Measurements from ENCODE around the gene IFIH1. TPM values are rescaled to one million over a fixed set of nuclear protein-coding genes. Genes with fewer than 3 reads are reported as not detected.
A peak's percentile ranks its signal among the peaks of the same experiment; 100 is the strongest.

The IFIH1 gene
- total and polyA plus RNA-seq, 12 donors: 3.5 to 22.1 (median 6.1) TPM

DNA sequence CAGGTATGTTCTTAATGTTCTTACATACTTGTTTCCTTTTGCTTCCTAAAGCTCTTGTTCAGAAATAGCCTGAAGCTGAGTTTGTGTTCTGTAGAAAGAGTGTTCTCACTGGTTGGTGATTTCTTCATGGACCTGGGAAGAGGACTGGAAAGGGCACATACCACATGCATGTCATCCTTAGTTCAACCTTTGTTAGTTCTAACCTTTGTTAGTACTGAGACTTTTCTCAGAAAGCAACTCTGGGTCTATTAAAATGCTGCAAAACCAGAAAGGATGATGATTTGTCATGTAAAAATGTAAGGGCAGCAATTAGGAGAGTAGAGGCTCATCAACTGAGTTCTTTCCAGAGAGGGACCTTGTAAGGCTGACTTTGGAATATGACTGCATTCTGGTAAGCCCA lies 72.7 kb downstream of the IFIH1 start:
- intact Hi-C loops (cut with DNase I): no loop called here
- Histone ChIP-seq H3K36me3 (no peaks in the 10 kb centered on the region), H3K9me3 (peaks cover 0 to 10% (median 0%) of the 10 kb centered on the region in 11 donors), H3K4me1 (peaks cover 0 to 25% (median 16%) of the 10 kb centered on the region in 9 donors), H3K27ac (peak overlapping the region in 2 of 10 donors; percentile 79 to 84), H3K27me3 (no peaks in the 10 kb centered on the region), H3K4me3 (no peak overlapping the region)
- TF ChIP-seq, protein P1, sequence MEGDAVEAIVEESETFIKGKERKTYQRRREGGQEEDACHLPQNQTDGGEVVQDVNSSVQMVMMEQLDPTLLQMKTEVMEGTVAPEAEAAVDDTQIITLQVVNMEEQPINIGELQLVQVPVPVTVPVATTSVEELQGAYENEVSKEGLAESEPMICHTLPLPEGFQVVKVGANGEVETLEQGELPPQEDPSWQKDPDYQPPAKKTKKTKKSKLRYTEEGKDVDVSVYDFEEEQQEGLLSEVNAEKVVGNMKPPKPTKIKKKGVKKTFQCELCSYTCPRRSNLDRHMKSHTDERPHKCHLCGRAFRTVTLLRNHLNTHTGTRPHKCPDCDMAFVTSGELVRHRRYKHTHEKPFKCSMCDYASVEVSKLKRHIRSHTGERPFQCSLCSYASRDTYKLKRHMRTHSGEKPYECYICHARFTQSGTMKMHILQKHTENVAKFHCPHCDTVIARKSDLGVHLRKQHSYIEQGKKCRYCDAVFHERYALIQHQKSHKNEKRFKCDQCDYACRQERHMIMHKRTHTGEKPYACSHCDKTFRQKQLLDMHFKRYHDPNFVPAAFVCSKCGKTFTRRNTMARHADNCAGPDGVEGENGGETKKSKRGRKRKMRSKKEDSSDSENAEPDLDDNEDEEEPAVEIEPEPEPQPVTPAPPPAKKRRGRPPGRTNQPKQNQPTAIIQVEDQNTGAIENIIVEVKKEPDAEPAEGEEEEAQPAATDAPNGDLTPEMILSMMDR (IDR thresholded peaks at IDR 0.05): no peak
- DNase-seq: no peak
- ATAC-seq: no peak

DNA sequence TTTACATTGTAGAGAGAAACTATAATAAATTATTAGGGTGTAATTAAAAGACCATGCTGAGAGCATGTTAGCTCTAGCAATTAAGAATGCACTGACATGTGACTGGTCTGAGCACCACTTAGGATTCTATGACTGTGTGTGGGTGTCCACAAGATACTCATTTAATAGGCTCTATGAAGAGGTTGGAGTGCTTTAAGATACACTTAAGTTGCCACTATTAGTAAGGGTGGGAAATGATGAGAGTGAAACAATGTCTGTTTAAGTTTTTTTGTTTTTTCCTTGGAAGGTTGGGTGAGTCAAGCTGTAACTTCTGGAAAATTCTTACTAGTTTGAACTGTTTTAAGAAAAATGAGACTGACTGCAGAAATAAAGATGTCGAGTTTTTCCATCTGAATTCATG lies 73.4 kb downstream of the IFIH1 start:
- DNase-seq (no peak), ATAC-seq (peak in 6 of 8 donors; percentile 14 to 49 (median 21))
- TF ChIP-seq, protein P1 (IDR thresholded peaks at IDR 0.05): no peak
- Histone ChIP-seq H3K27ac (peak overlapping the region in 8 of 10 donors; percentile 18 to 84 (median 52)), H3K4me1 (peaks cover 0 to 25% (median 16%) of the 10 kb centered on the region in 9 donors), H3K4me3 (no peak overlapping the region), H3K36me3 (no peaks in the 10 kb centered on the region), H3K27me3 (no peaks in the 10 kb centered on the region), H3K9me3 (peaks cover 0 to 5% (median 0%) of the 10 kb centered on the region in 11 donors)
- 90 to 93% methylated on average over 1 of the region's 1 CpG for WGBS, 2 donors
- intact Hi-C loops (cut with DNase I): no loop called here

DNA sequence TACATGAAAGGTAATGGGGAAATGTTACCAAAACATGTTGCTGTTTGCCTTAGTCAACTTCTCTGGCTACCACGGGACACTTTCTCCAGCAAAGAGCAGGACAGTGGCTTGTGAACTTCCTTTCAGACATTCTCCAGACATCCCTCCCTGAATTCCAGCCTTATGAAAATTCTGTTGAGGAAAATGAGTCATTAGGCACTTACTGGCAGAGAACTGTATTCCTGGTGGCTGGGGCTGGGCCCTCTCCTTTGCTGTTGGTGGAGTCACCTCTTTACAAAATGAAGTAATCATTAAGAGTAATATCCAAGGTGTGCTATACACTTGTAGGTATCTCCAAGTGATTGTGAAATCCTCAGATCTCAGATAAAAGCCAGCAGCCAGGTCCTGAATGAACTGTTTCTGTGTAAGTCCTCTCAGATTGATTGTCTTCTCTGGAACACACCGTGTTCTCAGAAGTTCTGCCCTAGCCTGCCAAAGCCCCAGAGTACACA lies 73.9 kb downstream of the IFIH1 start:
- peak in 1 of 2 donors; percentile 11 for DNase-seq
- Histone ChIP-seq H3K36me3 (no peaks in the 10 kb centered on the region), H3K9me3 (peaks cover 0 to under 1% (median 0%) of the 10 kb centered on the region in 11 donors), H3K4me1 (peaks cover 0 to 25% (median 16%) of the 10 kb centered on the region in 9 donors), H3K27ac (peak overlapping the region in 9 of 10 donors; percentile 18 to 84 (median 54)), H3K27me3 (no peaks in the 10 kb centered on the region), H3K4me3 (no peak overlapping the region)
- intact Hi-C loops (cut with DNase I): no loop called here
- WGBS, 2 donors: 53 to 64% methylated on average over 2 of the region's 2 CpGs
- TF ChIP-seq, protein P1 (IDR thresholded peaks at IDR 0.05): no peak
- ATAC-seq: peak; percentile 74 to 96 (median 86)

DNA sequence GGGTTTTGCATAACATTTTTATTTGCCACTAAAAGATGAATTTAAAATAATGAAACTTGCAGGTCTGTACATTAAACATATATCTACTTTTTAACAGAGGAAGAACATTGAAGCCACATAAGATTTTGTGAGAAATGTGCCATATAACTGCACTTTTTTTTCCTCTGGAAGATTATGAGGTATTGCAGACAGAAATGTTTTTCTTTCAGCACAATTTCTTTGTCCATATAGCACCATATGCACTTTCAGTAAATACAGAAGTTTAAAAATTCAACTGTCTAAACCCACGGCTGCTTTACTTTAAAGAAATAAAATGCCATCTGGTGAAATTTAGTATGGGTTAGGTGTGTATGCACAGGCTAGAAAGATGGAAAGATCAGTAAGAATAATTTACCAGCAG lies 74.8 kb downstream of the IFIH1 start:
- peak overlapping the region in 8 of 10 donors; percentile 5 to 53 (median 43) for H3K4me3 ChIP-seq
- H3K4me1 ChIP-seq: peaks cover 0 to 25% (median 16%) of the 10 kb centered on the region in 9 donors
- TF ChIP-seq, protein P1 (IDR thresholded peaks at IDR 0.05): no peak
- no peaks in the 10 kb centered on the region for H3K27me3 ChIP-seq
- intact Hi-C loops (cut with DNase I): no loop called here
- H3K9me3 ChIP-seq: no peaks in the 10 kb centered on the region
- no peaks in the 10 kb centered on the region for H3K36me3 ChIP-seq
- no peak for DNase-seq
- no peak for ATAC-seq
- H3K27ac ChIP-seq: peak overlapping the region in 8 of 10 donors; percentile 22 to 84 (median 56)
- 72% methylated on average over 1 of the region's 1 CpG for WGBS, 2 donors

Measured in heart right ventricle (tissue), 16 donors.